Activated CD4-positive, alpha-beta T cell treated with anti-CD3 and anti-CD28 coated beads, Interleukin-2, amount 50 U/mL, for 4 hours (primary cell): Measurements from ENCODE around the gene IWS1.
"Not testable (repeated sequence)": the region's sequence is repeated elsewhere in the genome, so short reads cannot be mapped to it uniquely, and the experiment has no call there.

ENCODE experiments used
- DNase-seq, 2 experiments: peaks; one replicate each; pipeline ENCODE4 v3.0.0-alpha.2; 2020

IWS1 gene

GRCh38 chr2:127527001-127527804, 914 bp upstream of the IWS1 start:
- DNase-seq = no peak

DNA sequence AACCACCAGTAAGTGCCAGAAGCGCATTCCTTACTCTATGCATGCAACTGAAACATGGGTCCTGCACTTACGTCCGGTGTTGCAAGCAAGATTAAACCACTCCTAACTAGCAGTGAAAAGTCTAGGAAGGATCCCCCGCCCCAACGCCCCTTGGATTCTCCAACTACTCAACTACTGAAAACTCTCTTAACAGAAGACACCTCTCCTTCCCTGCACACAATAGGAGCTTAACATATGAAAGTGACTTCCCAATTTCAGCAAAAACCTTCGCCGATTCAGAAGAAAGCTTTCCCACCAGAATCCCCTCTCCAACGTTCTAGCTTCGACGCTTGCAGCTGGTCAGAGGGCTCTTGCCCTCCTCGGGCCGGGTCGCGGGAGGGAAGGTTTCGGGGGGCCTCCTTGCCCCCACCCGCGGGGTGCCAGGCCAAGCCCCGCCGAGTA, 578 bp downstream of the IWS1 start:
- no peak for DNase-seq

DNA sequence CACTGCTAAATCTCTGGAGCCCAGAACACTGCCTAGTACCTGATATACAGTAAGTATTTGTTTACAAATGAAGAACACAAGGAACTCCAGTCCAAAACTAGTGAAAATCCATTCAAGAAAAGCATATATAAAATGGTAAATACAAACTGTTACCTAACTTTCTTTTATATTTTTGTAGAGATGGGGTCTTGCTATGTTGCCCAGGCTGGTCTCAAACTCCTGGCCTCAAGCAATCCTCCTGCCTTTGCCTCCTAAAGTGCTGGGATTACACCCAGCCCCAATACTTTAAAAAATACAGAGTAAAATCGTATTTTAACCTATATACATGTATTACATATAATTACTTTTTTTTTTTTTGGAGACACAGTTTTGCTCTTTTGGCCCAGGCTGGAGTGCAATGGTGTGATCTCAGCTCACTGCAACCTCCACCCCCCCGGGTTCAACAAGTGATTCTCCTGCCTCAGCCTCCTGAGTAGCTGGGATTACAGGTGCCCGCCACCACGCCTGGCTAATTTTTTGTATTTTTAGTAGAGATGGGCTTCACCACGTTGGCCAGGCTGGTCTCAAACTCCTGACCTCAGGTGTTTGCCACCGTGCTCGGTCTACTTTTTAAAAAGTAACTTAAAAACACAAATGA, 2.0 kb downstream of the IWS1 start:
- not testable (repeated sequence) for DNase-seq

DNA sequence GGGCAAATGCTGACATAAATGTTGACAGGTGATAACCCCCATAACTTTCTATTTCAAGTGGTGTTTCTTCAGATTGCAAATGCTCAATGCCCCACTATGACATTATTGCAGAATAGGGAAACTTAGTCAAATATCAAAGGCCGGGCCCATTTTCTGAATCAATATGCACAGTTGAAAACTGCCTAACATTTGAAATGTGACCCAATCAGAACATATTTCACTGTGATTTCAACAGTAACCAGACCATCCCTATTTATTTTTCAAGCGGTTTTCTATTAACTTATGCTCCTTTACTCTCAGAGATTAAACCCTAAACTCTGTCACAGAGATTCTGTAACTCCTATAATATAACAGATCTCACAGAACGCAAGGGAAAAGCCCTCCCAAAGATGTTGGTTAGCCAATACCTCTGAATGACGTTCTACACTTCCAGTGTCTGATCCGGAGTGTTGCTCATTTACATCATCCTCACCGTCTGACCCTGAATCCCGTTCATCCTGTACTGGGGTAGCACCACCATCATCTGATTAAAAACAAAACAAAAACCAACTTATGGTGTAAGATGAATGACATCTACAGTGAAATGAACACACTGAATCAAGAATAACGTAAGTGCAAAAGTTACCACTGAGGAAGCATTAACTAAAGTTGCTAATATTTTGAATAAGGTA, 2.9 kb downstream of the IWS1 start:
- DNase-seq = no peak

DNA sequence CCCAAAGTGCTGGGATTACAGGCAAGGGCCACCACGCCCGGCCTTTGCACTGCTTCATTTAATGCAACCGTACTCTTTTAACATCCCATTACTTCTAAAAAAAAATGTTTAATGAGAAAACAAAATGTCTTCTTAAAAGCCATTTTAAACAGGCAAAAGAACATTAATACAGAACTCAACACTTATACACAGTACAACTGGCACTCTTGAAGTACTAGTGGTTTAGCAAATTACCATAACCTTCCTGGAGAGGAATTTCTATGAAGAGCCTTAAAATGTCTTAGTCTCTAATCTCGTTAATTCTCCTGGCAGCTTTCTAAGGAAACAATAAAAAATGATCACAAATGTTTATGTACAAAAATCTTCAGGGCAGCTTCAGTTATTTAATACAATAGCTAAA, 5.9 kb downstream of the IWS1 start:
- no peak for DNase-seq

DNA sequence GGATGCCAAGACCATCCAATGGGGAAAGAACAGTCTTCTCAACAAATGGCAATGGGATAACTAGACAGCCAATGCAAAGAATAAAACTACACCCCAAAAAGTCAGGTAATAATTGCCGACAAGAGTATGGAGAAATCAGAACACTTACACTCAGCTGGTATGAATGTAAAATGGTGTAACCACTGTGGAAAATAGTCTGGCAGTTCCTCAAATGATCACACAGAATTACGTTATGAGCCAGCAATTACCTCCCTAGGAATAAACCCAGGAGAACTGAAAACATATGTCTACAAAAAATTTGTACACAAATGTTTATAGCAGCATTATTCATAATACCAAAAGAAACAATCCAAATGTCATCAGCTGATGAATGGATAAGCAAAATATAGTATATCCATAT, 8.8 kb downstream of the IWS1 start:
- no peak for DNase-seq

- no peak for DNase-seq
These were observed 10.1 kb downstream of the IWS1 start for GRCh38 chr2:127516041-127516762.

- no peak for DNase-seq
These were observed 10.8 kb downstream of the IWS1 start for GRCh38 chr2:127515383-127515915.

DNA sequence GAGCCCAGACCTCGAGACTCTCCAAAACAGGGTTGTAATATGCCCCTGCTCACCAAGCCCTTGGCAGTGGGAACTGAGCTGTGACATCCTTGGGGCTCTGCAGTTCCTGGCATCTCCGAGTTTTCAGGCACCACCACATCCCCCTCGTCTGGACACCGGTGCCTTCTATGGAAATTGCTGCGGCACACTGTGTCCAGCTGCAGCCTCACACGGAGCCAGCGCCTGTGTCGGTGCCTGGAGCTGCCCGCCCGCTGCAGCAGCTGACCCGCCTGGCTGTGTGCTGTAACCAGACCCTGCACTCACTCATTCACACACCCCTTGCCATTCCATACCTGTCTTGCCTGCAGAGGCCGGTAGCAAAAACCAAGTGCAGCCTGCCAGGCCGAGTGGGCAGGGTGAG, 11.8 kb downstream of the IWS1 start:
- no peak for DNase-seq

- no peak for DNase-seq
These were observed 12.2 kb downstream of the IWS1 start for GRCh38 chr2:127514076-127514475.

DNA sequence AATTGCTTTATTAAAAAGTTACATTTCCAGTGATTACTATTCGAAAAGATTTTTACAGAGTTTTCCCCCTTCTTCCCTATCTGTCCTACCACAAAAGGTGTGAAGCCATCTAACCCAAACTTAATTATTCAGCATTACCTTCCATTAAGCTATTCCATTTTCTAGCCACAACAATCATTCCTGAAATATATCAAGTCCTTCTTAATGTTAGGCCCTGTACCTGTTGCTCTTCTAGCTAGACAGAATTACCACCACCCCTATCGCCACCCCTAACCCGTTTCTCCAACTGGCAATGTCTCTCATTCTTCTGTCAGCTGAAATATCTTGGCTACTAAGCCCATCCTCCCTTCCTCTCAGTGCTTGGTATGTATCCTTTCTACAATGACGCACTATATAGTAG, 13.9 kb downstream of the IWS1 start:
- DNase-seq = no peak

DNA sequence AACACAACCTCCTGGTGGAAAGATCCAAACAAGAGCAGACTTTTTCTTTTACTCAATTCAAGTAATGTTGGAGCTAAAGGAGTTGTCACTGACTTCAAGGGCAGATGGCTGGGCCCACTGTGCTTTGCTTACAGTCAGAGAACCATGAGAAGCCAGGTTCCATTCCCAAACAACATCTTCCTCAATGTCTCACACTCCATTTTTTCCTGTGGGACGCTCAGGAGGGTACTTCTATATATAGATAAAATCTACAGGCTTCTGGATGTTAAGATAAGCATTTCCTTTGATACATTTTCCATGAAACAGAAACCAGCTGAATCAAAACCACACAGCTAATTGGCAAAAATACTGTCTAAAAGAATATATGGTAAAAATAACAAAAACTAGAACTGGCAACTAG, 14.4 kb downstream of the IWS1 start:
- no peak for DNase-seq

- no peak for DNase-seq
These were observed 15.1 kb downstream of the IWS1 start for GRCh38 chr2:127511090-127511695.

GRCh38 chr2:127510073-127510472, 16.2 kb downstream of the IWS1 start:
- no peak for DNase-seq

- DNase-seq = no peak
These were observed 17.7 kb downstream of the IWS1 start for GRCh38 chr2:127508631-127509034.

GRCh38 chr2:127508023-127508630, 18.2 kb downstream of the IWS1 start:
- no peak for DNase-seq

- DNase-seq = no peak
These were observed 19.8 kb downstream of the IWS1 start for GRCh38 chr2:127506510-127506909.

- no peak for DNase-seq
These were observed 21.5 kb downstream of the IWS1 start for GRCh38 chr2:127504552-127505430.

DNA sequence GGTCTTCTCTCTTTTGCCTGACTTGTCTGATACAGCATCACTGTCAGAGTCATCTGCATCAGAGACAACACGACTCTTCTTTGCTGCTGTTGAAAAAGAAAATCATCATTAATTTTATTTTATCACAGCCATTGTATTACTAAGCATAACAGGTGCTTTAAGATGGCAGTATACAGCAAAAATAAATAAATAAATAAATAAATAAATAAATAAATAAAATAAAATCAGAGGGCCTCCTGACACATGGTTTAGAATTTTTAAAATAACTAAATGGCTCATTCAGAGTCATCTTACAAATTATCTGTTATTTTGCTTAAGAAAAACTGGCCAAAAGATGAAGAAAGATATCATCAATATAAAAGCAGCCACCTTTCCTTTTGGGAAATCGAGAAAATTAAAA, 22.8 kb downstream of the IWS1 start:
- DNase-seq = no peak

- DNase-seq = no peak
These were observed 27.9 kb downstream of the IWS1 start for GRCh38 chr2:127498386-127498785.

GRCh38 chr2:127490283-127490682, 36.0 kb downstream of the IWS1 start:
- DNase-seq = no peak
